RPMI8226 (cell line): Measurements from ENCODE around the gene MMP14.

Experiments used
- DNase-seq: peaks from one replicate; pipeline ENCODE4 v3.0.0-alpha.2; 2015

MMP14 gene

DNA sequence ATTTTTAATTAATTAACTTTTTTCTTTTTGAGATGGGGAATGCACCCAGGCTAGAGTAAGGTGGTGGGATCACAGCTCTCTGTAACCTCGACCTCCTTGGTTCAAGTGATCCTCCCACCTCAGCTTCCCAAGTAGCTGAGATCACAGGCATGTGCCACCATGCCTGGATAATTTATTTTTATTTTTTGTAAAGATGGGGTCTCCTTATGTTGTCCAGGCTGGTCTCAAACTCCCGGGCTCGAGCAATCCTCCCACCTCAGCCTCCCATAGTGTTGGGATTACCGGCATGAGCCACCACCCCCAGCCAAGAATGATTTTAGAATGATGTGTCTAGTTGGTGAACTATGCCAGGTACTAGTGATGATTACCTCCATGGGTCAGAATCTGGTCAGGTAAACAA, 28.6 kb downstream of the MMP14 start:
- DNase-seq = no peak

DNA sequence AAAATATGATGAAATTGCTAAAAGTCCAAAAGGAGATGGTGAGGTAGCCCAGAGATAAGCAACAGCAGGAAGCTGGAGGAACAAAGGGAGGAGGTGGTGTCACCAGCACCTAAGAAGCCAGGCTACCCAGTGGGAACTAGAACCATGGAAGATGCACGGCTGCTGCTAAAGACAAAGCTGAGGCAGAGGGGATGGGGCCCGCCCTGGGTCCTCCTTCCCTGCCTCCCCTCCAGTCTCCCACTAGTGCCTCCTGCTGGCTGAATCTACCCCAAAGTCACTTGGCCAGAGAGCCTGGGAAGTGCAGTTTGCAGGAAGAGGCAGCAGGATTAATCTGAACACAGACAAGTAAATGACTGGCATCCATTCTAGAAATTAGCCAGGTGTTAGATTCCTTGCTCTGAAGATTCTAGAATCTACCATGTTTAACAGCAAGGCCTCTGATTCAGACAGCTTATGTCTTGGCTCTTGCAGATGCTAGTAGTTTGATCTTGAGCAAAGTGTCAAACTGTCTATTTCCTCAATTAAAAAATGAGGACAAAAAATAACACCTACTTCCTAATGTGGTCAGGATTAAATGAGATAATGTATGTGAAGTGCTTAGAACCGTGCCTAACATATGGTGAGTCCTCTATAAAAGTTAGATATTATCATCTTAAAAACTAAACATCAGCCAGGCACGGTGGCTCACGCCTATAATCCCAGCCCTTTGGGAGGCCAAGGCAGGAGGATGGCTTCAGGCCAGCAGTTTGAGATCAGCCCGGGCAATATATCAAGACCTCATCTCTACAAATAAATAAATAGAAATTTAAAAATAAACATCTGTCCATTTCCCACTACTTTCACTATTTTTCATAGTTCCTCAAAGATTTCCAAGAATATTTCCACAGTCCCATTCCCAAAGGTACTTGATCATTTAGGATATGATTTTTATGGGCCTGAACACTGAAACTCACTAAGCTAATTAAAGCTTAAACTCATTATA, 29.3 kb downstream of the MMP14 start:
- peak; percentile 11 for DNase-seq

DNA sequence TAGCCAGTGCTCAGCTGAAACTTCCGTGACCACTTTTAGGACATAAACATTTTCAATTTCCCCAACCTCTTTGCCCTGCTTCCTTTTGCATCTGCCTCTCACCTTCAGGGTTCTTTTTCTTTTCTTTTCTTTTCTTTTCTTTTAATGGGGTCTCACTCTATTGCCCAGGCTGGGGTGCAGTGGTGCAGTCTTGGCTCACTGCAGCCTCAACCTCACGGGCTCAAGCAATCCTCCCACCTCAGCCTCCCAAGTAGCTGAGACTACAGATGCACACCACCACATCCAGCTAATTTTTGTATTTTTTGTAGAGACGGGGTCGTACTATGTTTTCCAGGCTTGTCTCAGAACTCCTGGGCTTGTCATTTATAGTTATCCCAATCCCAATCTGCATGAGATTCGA, 30.5 kb downstream of the MMP14 start:
- no peak for DNase-seq

DNA sequence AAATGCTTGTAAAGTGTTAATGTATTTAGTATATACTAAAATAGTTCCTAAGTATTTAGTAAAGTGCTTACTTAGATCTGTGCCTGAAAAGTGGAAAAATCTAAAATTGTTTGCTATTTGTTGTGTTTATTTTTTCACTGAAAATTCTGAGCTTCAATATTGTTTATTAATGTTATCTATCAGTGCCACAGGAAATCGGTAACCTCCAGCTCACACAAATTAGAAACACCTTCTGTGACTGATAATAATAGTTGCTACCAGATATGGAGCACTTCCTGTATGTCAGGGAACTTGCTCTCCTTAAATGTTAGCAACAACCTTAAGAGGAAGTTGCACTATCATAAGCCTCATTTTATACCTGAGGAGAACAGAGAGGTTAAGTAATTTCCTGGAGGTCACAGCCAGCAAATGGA, 34.4 kb downstream of the MMP14 start:
- DNase-seq = no peak

DNA sequence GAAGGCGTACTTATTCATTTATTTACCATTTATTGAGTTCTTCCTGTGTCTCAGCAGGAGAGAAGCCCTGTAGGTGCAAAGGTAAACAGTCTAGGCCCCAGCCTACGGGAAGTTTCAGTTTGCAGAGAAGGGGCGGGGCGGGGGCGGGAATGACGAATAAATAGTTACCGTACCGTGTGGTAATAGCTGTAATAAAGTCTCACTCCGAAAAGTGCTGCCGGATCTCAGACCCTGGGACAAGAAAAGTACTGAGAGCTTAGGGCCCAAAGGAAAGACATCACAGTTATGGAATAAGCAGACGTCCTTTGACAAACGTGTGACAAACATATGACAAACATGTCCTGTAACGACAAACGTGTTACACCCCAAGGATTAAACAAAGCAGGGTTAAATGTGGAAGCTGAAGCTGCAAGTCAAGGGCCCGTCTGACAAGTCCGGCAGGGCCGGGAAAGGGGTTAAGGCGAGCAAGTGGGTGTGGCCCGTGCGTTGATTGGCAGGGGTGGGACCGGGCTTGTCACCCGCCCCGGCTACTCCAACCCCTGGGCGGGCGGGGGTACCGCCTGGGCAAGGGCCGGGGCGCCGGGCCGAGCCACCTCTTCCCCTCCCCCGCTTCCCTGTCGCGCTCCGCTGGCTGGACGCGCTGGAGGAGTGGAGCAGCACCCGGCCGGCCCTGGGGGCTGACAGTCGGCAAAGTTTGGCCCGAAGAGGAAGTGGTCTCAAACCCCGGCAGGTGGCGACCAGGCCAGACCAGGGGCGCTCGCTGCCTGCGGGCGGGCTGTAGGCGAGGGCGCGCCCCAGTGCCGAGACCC, 35.0 kb downstream of the MMP14 start, which contains the start of gene LRP10:
Gene LRP10 (plus strand): TSS at position 517 of the 809 bp plus-strand sequence. CDS start 564 bp downstream, outside the sequence.
- DNase-seq = peak; percentile 90

DNA sequence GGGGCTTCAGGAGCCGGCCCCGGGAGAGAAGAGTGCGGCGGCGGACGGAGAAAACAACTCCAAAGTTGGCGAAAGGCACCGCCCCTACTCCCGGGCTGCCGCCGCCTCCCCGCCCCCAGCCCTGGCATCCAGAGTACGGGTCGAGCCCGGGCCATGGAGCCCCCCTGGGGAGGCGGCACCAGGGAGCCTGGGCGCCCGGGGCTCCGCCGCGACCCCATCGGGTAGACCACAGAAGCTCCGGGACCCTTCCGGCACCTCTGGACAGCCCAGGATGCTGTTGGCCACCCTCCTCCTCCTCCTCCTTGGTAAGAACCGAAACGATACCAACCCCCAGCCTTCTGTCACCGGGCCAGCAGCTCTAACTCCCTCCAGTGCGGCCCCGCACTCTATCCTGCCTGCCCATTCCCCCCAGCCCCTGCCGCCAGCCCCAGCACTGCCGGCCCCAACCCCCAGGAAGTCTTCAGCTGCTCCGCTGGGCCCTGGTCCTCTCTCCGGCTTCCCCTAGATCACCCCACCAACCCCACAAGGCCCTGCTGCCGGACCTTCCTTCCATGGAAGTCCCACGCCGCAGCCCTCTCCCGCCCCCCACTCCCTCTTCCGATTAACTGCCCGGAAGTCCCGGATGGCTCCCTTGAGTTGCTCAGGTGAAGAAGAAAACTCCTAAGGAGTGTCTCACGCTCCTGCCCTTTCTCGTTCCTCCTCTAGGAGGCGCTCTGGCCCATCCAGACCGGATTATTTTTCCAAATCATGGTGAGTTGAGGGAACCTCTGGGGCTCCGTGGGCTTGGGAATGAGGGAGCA, 35.8 kb downstream of the MMP14 start:
- peak; percentile 65 for DNase-seq

DNA sequence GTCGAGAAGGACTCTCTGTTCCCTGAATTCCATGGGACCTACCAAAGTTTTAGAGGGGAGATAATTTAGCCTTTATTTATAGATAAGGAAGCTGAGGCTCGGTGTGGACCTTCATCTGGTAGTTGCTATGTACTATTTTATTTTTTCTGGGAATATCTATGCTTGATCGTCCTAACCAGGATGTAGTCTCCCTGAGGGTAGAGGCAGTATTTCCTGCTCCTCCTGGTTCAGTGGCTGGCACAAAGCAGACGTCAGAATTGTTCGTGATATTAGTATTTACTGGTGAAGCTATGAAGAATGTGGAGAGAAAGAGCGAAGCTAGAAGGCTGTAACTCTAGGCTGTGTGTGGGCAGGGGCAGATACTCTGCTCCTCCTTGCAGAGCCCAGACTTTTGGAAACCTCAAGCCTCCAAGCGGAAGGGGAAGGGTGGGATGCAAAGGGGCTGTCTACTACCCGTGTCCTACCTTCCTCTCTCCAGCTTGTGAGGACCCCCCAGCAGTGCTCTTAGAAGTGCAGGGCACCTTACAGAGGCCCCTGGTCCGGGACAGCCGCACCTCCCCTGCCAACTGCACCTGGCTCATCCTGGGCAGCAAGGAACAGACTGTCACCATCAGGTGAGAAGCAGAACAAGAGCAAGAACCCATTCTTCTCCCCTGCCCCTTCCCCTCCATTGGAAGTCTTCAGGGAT, 36.6 kb downstream of the MMP14 start:
- DNase-seq = no peak

DNA sequence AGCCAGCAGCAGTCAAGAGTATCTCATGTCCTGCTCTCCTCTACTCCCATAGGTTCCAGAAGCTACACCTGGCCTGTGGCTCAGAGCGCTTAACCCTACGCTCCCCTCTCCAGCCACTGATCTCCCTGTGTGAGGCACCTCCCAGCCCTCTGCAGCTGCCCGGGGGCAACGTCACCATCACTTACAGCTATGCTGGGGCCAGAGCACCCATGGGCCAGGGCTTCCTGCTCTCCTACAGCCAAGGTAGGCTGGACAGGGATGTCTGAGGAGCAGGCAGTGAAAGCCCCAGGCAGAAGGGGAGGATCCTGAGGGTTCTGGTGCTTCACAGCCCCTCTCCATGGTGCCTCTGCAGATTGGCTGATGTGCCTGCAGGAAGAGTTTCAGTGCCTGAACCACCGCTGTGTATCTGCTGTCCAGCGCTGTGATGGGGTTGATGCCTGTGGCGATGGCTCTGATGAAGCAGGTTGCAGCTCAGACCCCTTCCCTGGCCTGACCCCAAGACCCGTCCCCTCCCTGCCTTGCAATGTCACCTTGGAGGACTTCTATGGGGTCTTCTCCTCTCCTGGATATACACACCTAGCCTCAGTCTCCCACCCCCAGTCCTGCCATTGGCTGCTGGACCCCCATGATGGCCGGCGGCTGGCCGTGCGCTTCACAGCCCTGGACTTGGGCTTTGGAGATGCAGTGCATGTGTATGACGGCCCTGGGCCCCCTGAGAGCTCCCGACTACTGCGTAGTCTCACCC, 38.8 kb downstream of the MMP14 start:
- DNase-seq = no peak

DNA sequence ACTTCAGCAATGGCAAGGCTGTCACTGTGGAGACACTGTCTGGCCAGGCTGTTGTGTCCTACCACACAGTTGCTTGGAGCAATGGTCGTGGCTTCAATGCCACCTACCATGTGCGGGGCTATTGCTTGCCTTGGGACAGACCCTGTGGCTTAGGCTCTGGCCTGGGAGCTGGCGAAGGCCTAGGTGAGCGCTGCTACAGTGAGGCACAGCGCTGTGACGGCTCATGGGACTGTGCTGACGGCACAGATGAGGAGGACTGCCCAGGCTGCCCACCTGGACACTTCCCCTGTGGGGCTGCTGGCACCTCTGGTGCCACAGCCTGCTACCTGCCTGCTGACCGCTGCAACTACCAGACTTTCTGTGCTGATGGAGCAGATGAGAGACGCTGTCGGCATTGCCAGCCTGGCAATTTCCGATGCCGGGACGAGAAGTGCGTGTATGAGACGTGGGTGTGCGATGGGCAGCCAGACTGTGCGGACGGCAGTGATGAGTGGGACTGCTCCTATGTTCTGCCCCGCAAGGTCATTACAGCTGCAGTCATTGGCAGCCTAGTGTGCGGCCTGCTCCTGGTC, 39.4 kb downstream of the MMP14 start:
- DNase-seq = no peak

DNA sequence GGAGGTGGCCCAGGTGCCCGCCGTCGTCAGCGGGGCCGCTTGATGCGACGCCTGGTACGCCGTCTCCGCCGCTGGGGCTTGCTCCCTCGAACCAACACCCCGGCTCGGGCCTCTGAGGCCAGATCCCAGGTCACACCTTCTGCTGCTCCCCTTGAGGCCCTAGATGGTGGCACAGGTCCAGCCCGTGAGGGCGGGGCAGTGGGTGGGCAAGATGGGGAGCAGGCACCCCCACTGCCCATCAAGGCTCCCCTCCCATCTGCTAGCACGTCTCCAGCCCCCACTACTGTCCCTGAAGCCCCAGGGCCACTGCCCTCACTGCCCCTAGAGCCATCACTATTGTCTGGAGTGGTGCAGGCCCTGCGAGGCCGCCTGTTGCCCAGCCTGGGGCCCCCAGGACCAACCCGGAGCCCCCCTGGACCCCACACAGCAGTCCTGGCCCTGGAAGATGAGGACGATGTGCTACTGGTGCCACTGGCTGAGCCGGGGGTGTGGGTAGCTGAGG, 40.7 kb downstream of the MMP14 start:
- DNase-seq = no peak

DNA sequence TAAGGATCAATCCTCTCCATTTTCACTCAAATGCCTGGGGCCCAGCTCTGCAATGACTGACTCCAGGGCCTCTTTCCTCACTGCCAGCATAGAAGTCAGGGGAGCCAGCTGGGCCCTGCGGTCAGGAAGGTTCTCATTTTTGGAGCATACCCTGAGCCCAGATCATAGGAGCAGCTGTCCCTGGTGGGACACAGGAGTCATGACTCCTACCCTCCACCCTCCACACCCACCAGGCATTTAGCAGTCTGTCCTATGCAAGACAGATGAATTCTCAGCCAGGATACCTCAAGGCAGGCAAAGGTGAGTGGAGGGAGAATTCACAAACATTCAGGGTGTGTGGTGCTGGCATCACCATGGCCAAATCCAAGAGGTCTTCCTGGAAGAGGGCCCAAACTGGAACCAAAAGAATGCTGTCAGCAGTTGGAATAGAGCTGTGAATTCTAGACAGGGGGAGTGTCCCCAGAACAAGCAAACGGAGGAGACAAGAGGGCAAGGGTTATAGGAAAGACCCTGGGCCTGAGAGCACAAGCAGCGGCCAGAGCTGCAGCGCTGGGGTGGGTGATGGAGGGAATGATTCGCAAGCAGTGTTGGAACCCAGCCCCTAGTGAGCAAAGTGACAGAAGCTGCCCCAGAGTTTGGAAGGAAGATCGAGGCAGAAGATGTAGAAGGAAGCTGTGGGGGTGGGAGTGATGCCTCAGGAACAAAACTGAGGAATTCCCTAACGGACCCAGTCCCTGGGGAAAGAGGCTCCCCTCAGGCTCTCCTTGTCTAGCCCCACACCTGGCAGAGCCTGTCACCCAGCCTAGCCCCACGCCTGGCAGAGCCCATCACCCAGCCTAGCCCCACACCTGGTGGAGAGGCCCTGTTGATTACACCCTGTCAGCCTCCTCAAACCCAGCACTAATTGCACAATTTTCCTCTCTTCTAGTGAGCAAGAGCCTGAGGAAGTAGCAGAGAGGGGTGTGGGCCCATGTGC, 42.2 kb downstream of the MMP14 start:
- no peak for DNase-seq

DNA sequence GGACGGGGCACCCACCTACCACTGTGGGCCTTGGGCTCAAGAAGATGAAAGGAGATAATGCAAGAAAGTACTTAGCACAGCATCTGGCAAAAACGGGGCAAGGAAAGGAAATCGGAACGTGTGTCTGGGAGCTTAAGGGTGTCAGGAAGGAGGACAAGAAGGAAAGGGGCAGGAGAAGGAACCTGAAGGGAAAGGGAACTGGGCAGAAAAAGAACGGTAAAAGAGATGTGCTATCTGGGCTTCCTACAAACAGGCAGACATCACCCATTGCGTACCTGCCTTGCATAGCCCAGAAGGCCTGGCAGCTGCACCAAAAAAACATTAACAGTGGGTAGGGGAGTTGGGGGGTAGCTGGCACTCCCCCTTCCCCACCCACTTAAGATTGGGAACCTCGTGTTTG, 45.7 kb downstream of the MMP14 start:
- no peak for DNase-seq

DNA sequence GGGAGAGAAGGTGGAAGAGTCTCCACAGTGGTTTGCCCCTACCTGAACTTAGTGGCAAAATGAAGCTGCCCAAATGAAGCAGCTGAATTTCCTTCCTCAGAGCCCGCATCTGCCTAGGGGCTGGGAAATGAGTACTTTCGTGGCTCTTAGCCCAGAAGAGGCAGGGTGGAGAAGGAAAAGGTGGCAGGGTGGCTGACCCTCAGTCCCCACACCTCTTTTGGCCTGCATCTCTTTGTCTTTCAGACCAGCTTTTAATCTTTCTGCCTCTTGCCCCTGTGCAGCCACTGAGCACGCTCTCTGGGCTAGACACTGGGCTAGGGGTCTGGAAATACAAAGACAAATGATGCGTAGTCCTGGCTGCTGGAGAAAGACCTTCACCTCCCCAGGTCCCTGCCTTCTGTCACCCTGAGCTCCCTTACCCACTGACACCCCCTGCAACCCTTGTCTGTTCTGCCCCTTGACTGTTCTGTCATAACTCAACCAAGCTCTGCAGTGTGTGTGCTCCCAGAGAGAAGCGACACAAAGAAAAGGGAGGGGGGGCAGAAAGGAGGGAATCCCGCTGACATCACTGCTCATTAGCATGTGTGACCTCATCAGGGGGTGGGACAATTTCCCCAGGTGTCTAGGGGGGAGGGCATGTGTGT, 46.3 kb downstream of the MMP14 start:
- peak; percentile 46 for DNase-seq

DNA sequence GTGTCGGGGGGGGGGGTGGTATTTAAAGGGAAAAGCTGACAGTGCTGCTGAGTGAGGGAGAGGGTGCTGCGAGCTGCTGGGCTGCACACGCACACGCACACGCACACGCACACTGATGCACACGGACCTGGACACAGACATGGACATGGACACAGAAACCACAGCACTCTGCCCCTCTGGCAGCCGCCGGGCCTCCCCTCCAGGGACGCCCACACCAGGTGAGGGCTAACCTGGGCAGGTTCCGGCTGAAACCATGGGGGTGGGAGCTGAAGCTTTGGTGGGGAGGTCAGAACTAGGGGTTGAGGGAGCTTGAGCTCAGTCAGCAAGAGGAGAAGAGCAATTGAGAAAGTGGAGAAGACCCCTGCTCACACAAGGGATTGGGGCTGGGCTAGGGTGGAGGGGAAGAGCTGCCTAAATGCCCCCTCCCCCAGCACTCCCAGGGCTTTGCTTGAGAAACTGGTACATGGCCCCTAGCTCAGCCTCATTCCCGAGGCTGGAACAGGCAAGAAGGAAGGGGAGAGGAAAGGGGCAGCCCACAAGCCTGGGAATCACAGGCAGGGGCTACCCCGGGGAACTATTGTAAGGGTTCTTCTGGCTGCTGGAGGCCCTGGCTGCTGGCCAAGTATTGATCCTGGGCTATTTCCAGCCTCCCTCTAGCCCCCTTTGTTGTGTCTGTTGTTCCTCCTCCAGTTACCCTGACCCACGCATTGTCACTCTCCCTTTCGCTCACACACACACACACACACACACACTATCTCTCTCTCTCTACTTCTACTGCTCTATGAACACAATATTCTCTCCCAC, 47.0 kb downstream of the MMP14 start, which contains the start of gene REM2:
Gene REM2 (plus strand): TSS at position 50 of the 804 bp plus-strand sequence. CDS start 66 bp downstream, at position 116.
- DNase-seq = no peak

DNA sequence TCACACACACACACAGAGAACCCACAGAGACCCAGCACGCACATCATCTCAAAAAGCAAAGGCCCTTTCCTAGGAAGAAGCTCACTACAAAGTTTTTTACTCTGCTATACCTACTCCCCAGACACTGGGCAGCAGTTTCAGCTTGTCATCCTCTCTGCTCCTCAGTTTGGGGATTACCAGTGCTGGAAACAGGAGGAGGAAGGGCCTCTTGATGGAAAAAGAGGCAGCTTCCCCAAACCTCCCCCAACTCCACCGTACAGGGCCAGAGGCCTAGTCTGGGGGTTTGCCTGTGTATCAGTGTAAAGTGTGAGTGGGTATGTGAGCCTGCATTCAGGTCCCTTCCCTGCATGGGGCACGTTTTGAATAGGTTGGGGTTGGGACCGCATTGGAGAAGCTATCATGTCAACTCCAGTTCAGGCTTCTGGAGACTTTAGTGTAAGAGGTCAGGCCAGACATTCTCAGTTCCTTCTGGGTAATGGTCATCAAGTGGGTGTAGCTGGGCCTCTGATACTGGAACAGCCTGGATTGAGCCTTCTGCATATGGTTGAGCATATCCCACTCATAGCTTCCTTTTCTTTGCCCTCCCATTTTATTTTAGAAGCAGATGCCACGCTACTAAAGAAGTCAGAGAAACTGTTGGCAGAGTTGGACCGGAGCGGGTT, 47.8 kb downstream of the MMP14 start:
- DNase-seq = no peak

DNA sequence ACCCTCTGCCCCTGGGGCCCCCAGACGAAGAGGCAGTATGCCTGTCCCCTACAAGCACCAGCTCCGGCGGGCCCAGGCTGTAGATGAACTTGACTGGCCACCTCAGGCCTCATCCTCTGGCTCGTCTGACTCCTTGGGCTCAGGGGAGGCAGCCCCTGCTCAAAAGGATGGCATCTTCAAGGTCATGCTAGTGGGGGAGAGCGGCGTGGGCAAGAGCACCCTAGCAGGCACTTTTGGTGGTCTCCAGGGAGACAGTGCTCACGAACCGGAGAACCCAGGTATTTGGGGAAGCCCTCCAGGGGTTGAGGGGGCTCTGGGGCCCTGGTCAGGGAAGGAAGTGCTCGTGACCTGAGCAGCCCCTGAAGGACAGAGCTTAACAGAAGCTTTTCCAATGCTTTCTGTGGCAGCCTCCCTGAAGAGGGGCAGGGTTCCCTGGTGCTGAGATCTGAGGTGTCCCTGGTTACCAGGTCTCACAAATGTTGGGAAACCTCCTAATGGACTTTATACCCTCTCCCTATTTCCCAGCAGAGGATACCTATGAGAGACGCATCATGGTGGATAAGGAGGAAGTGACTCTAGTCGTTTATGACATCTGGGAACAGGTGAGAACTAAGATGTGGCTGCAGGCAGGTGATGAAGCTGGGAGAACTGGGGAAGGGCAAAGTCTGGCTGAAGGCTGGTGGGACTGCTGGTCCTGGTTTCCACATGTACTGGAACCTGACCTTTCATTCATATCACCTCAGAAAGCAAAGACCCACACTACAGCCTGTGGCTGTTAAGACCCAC, 48.5 kb downstream of the MMP14 start:
- DNase-seq = no peak

DNA sequence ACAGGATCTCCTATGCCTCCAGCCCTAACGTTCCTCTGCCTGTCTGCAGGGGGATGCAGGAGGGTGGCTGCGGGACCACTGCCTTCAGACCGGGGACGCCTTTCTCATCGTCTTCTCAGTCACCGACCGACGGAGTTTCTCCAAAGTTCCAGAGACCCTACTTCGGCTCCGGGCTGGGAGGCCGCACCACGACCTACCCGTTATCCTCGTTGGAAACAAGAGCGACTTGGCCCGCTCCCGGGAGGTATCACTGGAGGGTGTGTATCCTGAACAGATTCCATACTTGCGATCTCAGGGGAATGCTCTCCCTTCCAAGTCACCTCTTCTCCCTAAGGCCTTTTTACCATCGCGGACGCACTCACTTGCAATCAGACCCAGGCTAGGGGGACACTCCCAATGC, 49.6 kb downstream of the MMP14 start:
- no peak for DNase-seq
